DOHH2 (cell line): Measurements from ENCODE around the gene AMELX.

ENCODE experiments used
- EZH2phosphoT487 ChIP-seq: fragments of 200-600 bp; sonication (generic); IDR thresholded peaks from 2 replicates; pipeline ENCODE4 v1.6.1; 2017; ENCODE audit warnings: borderline replicate concordance, mild to moderate bottlenecking, antibody characterized with exemption, low read length, moderate library complexity, mixed read lengths
- TF ChIP-seq, protein P1 (sequence below): fragments of 200-600 bp; sonication (generic); IDR thresholded peaks from one replicate; pipeline ENCODE4 v1.5.1; 2014; ENCODE audit warnings: antibody characterized with exemption, mild to moderate bottlenecking, low read depth, low read length; ENCODE audit not compliant: poor library complexity, severe bottlenecking

DNA sequence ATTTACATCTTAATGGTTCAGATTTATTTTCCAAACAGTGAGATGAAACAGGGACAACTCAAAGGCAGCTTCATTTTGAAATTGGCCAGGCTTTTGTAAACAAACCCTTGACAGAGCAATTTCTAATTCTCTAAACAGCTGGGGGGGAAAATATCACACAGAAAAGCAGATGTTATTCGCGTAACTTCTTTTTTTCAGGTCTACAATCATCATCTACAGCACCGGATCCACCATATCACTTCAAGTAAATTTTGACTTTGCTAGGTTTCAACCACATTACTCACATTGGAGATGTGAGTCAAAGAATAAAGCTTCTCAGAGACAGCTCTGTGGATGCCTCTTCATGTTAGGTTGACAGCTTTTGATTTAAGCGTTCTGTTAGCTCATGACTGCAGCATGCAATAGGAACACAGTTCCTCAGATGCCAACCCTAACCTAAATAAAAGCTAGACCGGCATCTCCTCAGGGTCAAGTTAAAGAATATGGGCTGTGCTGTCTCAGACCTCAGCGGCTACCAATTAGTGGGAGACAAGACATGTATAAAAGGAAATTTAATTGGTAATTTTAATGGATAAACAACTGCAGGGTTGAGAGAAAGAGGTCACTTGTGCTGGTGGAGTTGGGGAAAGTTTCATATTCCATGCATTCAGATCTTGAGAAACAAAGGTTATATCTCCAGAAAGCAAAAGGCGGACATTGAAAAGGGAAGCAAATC is 26.8 kb downstream of the AMELX start:
- TF ChIP-seq, protein P1, sequence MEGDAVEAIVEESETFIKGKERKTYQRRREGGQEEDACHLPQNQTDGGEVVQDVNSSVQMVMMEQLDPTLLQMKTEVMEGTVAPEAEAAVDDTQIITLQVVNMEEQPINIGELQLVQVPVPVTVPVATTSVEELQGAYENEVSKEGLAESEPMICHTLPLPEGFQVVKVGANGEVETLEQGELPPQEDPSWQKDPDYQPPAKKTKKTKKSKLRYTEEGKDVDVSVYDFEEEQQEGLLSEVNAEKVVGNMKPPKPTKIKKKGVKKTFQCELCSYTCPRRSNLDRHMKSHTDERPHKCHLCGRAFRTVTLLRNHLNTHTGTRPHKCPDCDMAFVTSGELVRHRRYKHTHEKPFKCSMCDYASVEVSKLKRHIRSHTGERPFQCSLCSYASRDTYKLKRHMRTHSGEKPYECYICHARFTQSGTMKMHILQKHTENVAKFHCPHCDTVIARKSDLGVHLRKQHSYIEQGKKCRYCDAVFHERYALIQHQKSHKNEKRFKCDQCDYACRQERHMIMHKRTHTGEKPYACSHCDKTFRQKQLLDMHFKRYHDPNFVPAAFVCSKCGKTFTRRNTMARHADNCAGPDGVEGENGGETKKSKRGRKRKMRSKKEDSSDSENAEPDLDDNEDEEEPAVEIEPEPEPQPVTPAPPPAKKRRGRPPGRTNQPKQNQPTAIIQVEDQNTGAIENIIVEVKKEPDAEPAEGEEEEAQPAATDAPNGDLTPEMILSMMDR = no peak
- TF ChIP-seq EZH2phosphoT487 = no peak
